CD4-positive, alpha-beta T cell treated with Interleukin-21 for 1 hour (primary cell): ENCODE measurements around the gene GARNL3.

ENCODE experiments used
- DNase-seq: peaks from one replicate; pipeline ENCODE4 v3.0.0-alpha.2; 2020

GARNL3 gene

GRCh38 chr9:127390248-127390545, 125.6 kb downstream of the GARNL3 start:
- DNase-seq, result no peak

- no peak for DNase-seq
These were observed 126.0 kb downstream of the GARNL3 start for GRCh38 chr9:127390563-127390962.

GRCh38 chr9:127392166-127392565, 127.6 kb downstream of the GARNL3 start:
- DNase-seq, result no peak

- no peak for DNase-seq
These were observed 128.4 kb downstream of the GARNL3 start for GRCh38 chr9:127392976-127393375.

GRCh38 chr9:127393645-127394044, 129.1 kb downstream of the GARNL3 start:
- no peak for DNase-seq

GRCh38 chr9:127395497-127396252, 131.1 kb downstream of the GARNL3 start:
- DNase-seq, result no peak

- no peak for DNase-seq
These were observed 131.8 kb downstream of the GARNL3 start for GRCh38 chr9:127396253-127396807.

GRCh38 chr9:127396808-127397645, 132.5 kb downstream of the GARNL3 start, which contains the start of gene SLC2A8:
TSS of gene SLC2A8 (plus strand) at chr9:127397169. CDS start at chr9:127397231, 62 bp downstream.
- peak; percentile 98 for DNase-seq

- peak; percentile 20 for DNase-seq
These were observed 133.2 kb downstream of the GARNL3 start for GRCh38 chr9:127397646-127398274.

GRCh38 chr9:127398275-127398647, 133.7 kb downstream of the GARNL3 start:
- no peak for DNase-seq

- DNase-seq, result no peak
These were observed 134.3 kb downstream of the GARNL3 start for GRCh38 chr9:127398715-127399400.

- DNase-seq, result no peak
These were observed 135.2 kb downstream of the GARNL3 start for GRCh38 chr9:127399736-127400269.

- no peak for DNase-seq
These were observed 138.0 kb downstream of the GARNL3 start for GRCh38 chr9:127402401-127403090.

GRCh38 chr9:127403507-127404192, 139.1 kb downstream of the GARNL3 start:
- DNase-seq, result no peak

- no peak for DNase-seq
These were observed 140.1 kb downstream of the GARNL3 start for GRCh38 chr9:127404631-127405030.

- DNase-seq, result no peak
These were observed 141.0 kb downstream of the GARNL3 start for GRCh38 chr9:127405344-127406125.

- no peak for DNase-seq
These were observed 142.4 kb downstream of the GARNL3 start for GRCh38 chr9:127406799-127407491.

- no peak for DNase-seq
These were observed 142.9 kb downstream of the GARNL3 start for GRCh38 chr9:127407492-127407843.

GRCh38 chr9:127411122-127411521, 146.5 kb downstream of the GARNL3 start:
- no peak for DNase-seq

- no peak for DNase-seq
These were observed 150.6 kb downstream of the GARNL3 start for GRCh38 chr9:127415141-127415540.
